Pancreas (tissue), 10 donors: ENCODE results near the gene AIFM3. TPM values are rescaled to one million over a fixed set of nuclear protein-coding genes. Genes with fewer than 3 reads are reported as not detected.
A peak's percentile ranks its signal among the peaks of the same experiment; 100 is the strongest.

ENCODE experiments used
- ATAC-seq, 4 donors: fragments of 200-7000 bp; cut with Tn5 transposase; one replicate each; pipeline versions ENCODE4 v1.8.0 to v1.9.1; 2020; ENCODE audit warnings: mild to moderate bottlenecking in 4 of 4, moderate library complexity in 4 of 4
- DNase-seq, 6 donors: peaks; one replicate each; pipeline ENCODE4 v3.0.0-alpha.2; 2020
- FAIRE-seq: peaks from 2 replicates; lab custom pipeline; 2012; peaks lifted over from hg19 to GRCh38; lab: Jason Lieb, UNC
- H3K27ac ChIP-seq, 4 donors: fragments of 200-600 bp; sonication (generic); 1 replicate in 3 of 4; 2 replicates in 1 of 4; pipeline versions ENCODE4 v1.5.0 to v1.8.0; 2020
- H3K27me3 ChIP-seq, 4 donors: fragments of 200-600 bp; one replicate each; pipeline ENCODE4 v1.8.0; 2021
- H3K36me3 ChIP-seq, 3 donors: fragments of 200-600 bp; sonication (generic) in 1 of 3; one replicate each; pipeline versions ENCODE4 v1.5.0 to v1.8.0; 2020 to 2021
- H3K4me1 ChIP-seq, 3 donors: fragments of 200-600 bp; one replicate each; pipeline ENCODE4 v1.8.0; 2021
- H3K4me3 ChIP-seq, 4 donors: fragments of 200-600 bp; sonication (generic) in 2 of 4; one replicate each; pipeline versions ENCODE4 v1.5.0 to v1.8.0; 2020 to 2021
- H3K9me3 ChIP-seq, 4 donors: fragments of 200-600 bp; one replicate each; pipeline ENCODE4 v1.8.0; 2021
- CTCF ChIP-seq, 4 donors: fragments of 200-600 bp; sonication (generic) in 3 of 4; IDR thresholded peaks; one replicate each; pipeline versions ENCODE4 v1.5.0 to v1.8.0; 2021; ENCODE audit warnings: antibody characterized with exemption in 4 of 4
- WGBS, 2 donors: extraction: QIAGEN DNeasy Blood & Tissue Kit; methylation state at CpG; one replicate each; pipeline ENCODE4 v1.1.7; 2013; 5-methylcytosine and 5-hydroxymethylcytosine counted together
- intact Hi-C, 3 donors: fragments of 100-400 bp; cut with DNase I; formaldehyde crosslinking; loops; one replicate each; pipeline versions ENCODE4 v1.11.1 to v1.14.2; 2022
- polyA plus RNA-seq, 2 donors: library from polyadenylated mRNA; stranded (reverse); fragments of 200-250 nt; gene quantifications; one replicate each; pipeline ENCODE4 v1.2.3, GENCODE V29; 2013
- total RNA-seq, 6 donors: library from RNA; stranded (reverse); fragmentation: NEBNext Ultra II Directional in 4 of 6; extraction: Animal tissue kit (Norgen Biotek cat#: 25700) in 4 of 6; gene quantifications; one replicate each; pipeline versions ENCODE4 v1.2.1 to v1.2.4, GENCODE V29; 2021 to 2023
- donor health status: healthy with polysubstance abuse.
- donor health status: DM: no; HTN: no; CAD: no; lungs with moderate emphysema.
- donor health status: DM: no; HTN: no; CAD: no.
- donor health status: control.
- donor health status: control.
- donor health status: Bipolar disorder and iron deficiency.
- donor health status: DM: yes; HTN: yes; CAD: no.
- donor health status: DM: no; HTN: no; CAD: no.
- donor health status: DM: no; HTN: no; CAD: no.
- donor health status: DM: yes; HTN: yes; CAD: no.

AIFM3 gene
- total and polyA plus RNA-seq, 8 donors, result 0.63 to 4.5 (median 1.1) TPM

- no peaks in the 10 kb centered on the region for H3K9me3 ChIP-seq
- DNase-seq (peak in 1 of 6 donors; percentile 49), FAIRE-seq (no peak), ATAC-seq (no peak)
- no peak overlapping the region for H3K4me3 ChIP-seq
- TF ChIP-seq CTCF (IDR thresholded peaks at IDR 0.05), result no peak
- H3K36me3 ChIP-seq, result no peaks in the 10 kb centered on the region
- no peaks in the 10 kb centered on the region for H3K27me3 ChIP-seq
- H3K27ac ChIP-seq, result no peak overlapping the region
- 81 to 90% methylated on average over 13 of the region's 13 CpGs for WGBS, 2 donors
- no peaks in the 10 kb centered on the region for H3K4me1 ChIP-seq
- intact Hi-C loops, result loop anchor here in 1 of 3 donors (10.0 kb wide), 1 partner anchor 46 kb away; no protein-coding TSS in a partner anchor
Observed at GRCh38 chr22:21028277-21029251, 61.5 kb downstream of the AIFM3 start.

GRCh38 chr22:21029486-21030025 is 62.5 kb downstream of the AIFM3 start:
- DNase-seq, result peak in 1 of 6 donors; percentile 27
- intact Hi-C loops, result loop anchor here in 1 of 3 donors (10.0 kb wide), 1 partner anchor 45 kb away; no protein-coding TSS in a partner anchor
- no peaks in the 10 kb centered on the region for H3K36me3 ChIP-seq
- no peaks in the 10 kb centered on the region for H3K27me3 ChIP-seq
- ATAC-seq, result no peak
- no peak for TF ChIP-seq CTCF (IDR thresholded peaks at IDR 0.05)
- WGBS, 2 donors, result 62 to 67% methylated on average over 12 of the region's 12 CpGs
- no peak overlapping the region for H3K27ac ChIP-seq
- no peaks in the 10 kb centered on the region for H3K9me3 ChIP-seq
- H3K4me1 ChIP-seq, result no peaks in the 10 kb centered on the region
- FAIRE-seq, result no peak
- H3K4me3 ChIP-seq, result no peak overlapping the region

GRCh38 chr22:21030032-21030431 is 63.0 kb downstream of the AIFM3 start:
- Histone ChIP-seq H3K36me3 (no peaks in the 10 kb centered on the region), H3K27me3 (no peaks in the 10 kb centered on the region), H3K9me3 (no peaks in the 10 kb centered on the region), H3K4me1 (no peaks in the 10 kb centered on the region), H3K27ac (no peak overlapping the region), H3K4me3 (no peak overlapping the region)
- WGBS, 2 donors, result 72 to 84% methylated on average over 14 to 15 of the region's 15 CpGs
- intact Hi-C loops, result no loop called here
- ATAC-seq (no peak), DNase-seq (no peak), FAIRE-seq (no peak)
- no peak for TF ChIP-seq CTCF (IDR thresholded peaks at IDR 0.05)

Other genes starting within 250 kb of the AIFM3 start
- gene SERPIND1, start 193.1 kb upstream of the AIFM3 start, total RNA-seq, result under 1 TPM in 5 of 6 donors, not detected in 1; 0.09 to 0.35 (median 0.12) TPM
- gene SERPIND1, start 193.1 kb upstream of the AIFM3 start, polyA plus RNA-seq, result under 1 TPM; 0.21 to 0.30 TPM
- 10 to 100 TPM; 23.6 to 45.2 (median 31.4) TPM for gene PI4KA, start 108.4 kb upstream of the AIFM3 start, total RNA-seq
- gene PI4KA, start 108.4 kb upstream of the AIFM3 start, polyA plus RNA-seq, result 10 to 100 TPM; 36.9 to 46.6 TPM
- 10 to 100 TPM; 10.3 to 16.1 (median 12.8) TPM for gene SNAP29, start 108.2 kb upstream of the AIFM3 start, total RNA-seq
- 1 to 10 TPM; 6.6 to 8.9 TPM for gene SNAP29, start 108.2 kb upstream of the AIFM3 start, polyA plus RNA-seq
- gene CRKL, start 49.8 kb upstream of the AIFM3 start, total RNA-seq, result 10 to 100 TPM; 15.8 to 29.4 (median 20.9) TPM
- 10 to 100 TPM in 1 of 2 donors, 1 to 10 TPM in 1; 9.1 to 13.3 TPM for gene CRKL, start 49.8 kb upstream of the AIFM3 start, polyA plus RNA-seq
- gene LZTR1, start 15.0 kb downstream of the AIFM3 start, total RNA-seq, result 10 to 100 TPM; 15.0 to 42.0 (median 21.8) TPM
- gene LZTR1, start 15.0 kb downstream of the AIFM3 start, polyA plus RNA-seq, result 10 to 100 TPM; 53.4 to 56.2 TPM
- 10 to 100 TPM in 5 of 6 donors, 1 to 10 TPM in 1; 9.0 to 16.0 (median 13.0) TPM for gene THAP7, start 34.9 kb downstream of the AIFM3 start, total RNA-seq
- gene THAP7, start 34.9 kb downstream of the AIFM3 start, polyA plus RNA-seq, result 10 to 100 TPM; 52.1 to 54.9 TPM
- under 1 TPM in 5 of 6 donors, not detected in 1; 0.09 to 0.40 (median 0.37) TPM for gene P2RX6, start 47.9 kb downstream of the AIFM3 start, total RNA-seq
- 1 to 10 TPM in 1 of 2 donors, under 1 TPM in 1; 0.57 to 2.9 TPM for gene P2RX6, start 47.9 kb downstream of the AIFM3 start, polyA plus RNA-seq
- gene SLC7A4, start 65.3 kb downstream of the AIFM3 start, total RNA-seq, result under 1 TPM in 5 of 6 donors, not detected in 1; 0.09 to 0.28 (median 0.18) TPM
- 1 to 10 TPM in 1 of 2 donors, under 1 TPM in 1; 0.68 to 1.4 TPM for gene SLC7A4, start 65.3 kb downstream of the AIFM3 start, polyA plus RNA-seq
- not detected for gene LRRC74B, start 78.7 kb downstream of the AIFM3 start, total RNA-seq
- gene LRRC74B, start 78.7 kb downstream of the AIFM3 start, polyA plus RNA-seq, result under 1 TPM in 1 of 2 donors, not detected in 1; 0.05 TPM